ENCODE results near the gene SMO. TPM values are rescaled to one million over a fixed set of nuclear protein-coding genes. Genes with fewer than 3 reads are reported as not detected.
"Not testable (repeated sequence)": the region's sequence is repeated elsewhere in the genome, so short reads cannot be mapped to it uniquely, and the experiment has no call there.

SMO gene
- total RNA-seq, 2 donors from 2014 or later, result 0.08 TPM; not detected in 1

GRCh38 chr7:129225931-129226572, 37.6 kb downstream of the SMO start:
- Mint-ChIP-seq H3K4me1 (peaks cover 22% of the 10 kb centered on the region), H3K9me3 (no peaks in the 10 kb centered on the region), H3K4me3 (peak overlapping the region; percentile 92), H3K27ac (peak overlapping the region; percentile 94), H3K36me3 (ENCODE audit: low read depth) (no peaks in the 10 kb centered on the region), H3K27me3 (no peaks in the 10 kb centered on the region)
- ATAC-seq (replicated peaks), result no peak

DNA sequence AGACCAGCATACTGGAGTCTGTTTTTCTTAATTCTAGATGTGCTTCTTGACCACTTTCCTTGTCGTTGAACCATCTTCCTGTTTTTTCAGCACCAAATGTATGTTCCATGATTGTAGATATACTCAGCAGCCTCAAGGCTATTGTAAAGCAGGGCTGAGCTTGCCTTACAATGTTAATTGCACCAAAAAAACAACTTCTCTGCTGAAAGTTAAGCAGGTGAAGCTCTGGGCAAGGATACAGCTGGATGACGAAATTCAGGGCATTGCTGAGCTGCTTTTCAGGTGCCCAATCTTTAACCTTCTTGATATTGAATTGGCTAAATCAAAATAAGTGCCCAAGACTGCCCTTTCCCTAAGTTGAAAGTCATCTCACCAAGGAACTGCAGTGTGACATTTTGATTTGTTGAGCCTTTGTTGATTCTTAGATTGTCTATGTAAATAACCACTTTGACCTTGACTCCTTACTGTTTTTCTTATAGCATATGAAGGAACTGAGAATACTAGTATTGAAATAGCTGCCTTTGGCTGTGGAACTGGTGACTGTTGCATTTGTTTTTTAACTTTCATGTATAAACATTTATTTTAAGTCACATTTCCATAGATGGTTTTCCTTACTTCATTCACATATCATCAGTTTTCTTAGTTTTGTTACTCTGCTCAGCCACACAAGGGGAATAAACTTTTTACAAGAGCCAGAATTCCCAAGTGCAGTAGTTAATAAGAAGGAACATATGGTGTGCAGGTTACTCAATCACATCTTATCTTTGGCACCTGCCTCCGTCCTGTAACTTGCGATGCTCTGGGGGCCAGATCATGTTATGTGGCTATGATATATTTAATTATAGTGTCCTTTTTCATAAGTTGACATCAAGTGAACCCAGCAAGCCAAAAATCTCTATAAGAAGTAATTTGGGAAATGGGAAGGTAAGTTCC, 39.5 kb downstream of the SMO start:
- no peaks in the 10 kb centered on the region for H3K27me3 Mint-ChIP-seq
- H3K4me3 Mint-ChIP-seq, result no peak overlapping the region
- H3K9me3 Mint-ChIP-seq, result no peaks in the 10 kb centered on the region
- H3K27ac Mint-ChIP-seq, result no peak overlapping the region
- ATAC-seq (replicated peaks), result no peak
- no peaks in the 10 kb centered on the region for H3K36me3 Mint-ChIP-seq (ENCODE audit: low read depth)
- peaks cover 18% of the 10 kb centered on the region for H3K4me1 Mint-ChIP-seq

- no peak for ATAC-seq (replicated peaks)
- H3K4me3 Mint-ChIP-seq, result no peak overlapping the region
- H3K36me3 Mint-ChIP-seq (ENCODE audit: low read depth), result no peaks in the 10 kb centered on the region
- no peaks in the 10 kb centered on the region for H3K27me3 Mint-ChIP-seq
- H3K27ac Mint-ChIP-seq, result no peak overlapping the region
- H3K4me1 Mint-ChIP-seq, result peaks cover 18% of the 10 kb centered on the region
- no peaks in the 10 kb centered on the region for H3K9me3 Mint-ChIP-seq
These were observed 40.2 kb downstream of the SMO start for GRCh38 chr7:129228633-129229032.

DNA sequence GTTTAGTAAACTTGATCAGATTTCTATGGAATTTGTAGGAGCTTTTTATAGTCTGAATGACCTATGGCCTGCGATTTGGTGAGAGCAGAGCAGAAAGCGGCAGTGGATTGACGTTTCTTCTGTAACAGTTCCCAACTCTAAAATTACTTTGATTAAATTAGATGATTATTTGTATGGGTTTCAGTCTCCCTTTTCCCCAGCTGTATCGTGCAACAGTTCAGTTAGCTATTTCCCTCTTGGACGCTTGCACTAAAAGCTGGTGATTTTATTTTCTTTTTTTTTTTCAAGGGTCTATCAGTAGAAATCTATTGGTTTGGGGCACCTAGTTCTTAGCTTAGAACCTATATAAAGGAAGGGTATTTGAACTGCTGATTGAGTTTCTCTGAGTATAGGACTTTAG, 43.2 kb downstream of the SMO start:
- no peaks in the 10 kb centered on the region for H3K36me3 Mint-ChIP-seq (ENCODE audit: low read depth)
- ATAC-seq (replicated peaks), result no peak
- H3K4me3 Mint-ChIP-seq, result no peak overlapping the region
- H3K27ac Mint-ChIP-seq, result no peak overlapping the region
- H3K4me1 Mint-ChIP-seq, result peaks cover 5% of the 10 kb centered on the region
- H3K9me3 Mint-ChIP-seq, result no peaks in the 10 kb centered on the region
- H3K27me3 Mint-ChIP-seq, result no peaks in the 10 kb centered on the region

- Mint-ChIP-seq H3K27ac (no peak overlapping the region), H3K9me3 (no peaks in the 10 kb centered on the region), H3K36me3 (ENCODE audit: low read depth) (no peaks in the 10 kb centered on the region), H3K4me1 (peaks cover 5% of the 10 kb centered on the region), H3K27me3 (no peaks in the 10 kb centered on the region), H3K4me3 (no peak overlapping the region)
- ATAC-seq (replicated peaks), result no peak
These were observed 50.1 kb downstream of the SMO start for GRCh38 chr7:129238546-129238945.

DNA sequence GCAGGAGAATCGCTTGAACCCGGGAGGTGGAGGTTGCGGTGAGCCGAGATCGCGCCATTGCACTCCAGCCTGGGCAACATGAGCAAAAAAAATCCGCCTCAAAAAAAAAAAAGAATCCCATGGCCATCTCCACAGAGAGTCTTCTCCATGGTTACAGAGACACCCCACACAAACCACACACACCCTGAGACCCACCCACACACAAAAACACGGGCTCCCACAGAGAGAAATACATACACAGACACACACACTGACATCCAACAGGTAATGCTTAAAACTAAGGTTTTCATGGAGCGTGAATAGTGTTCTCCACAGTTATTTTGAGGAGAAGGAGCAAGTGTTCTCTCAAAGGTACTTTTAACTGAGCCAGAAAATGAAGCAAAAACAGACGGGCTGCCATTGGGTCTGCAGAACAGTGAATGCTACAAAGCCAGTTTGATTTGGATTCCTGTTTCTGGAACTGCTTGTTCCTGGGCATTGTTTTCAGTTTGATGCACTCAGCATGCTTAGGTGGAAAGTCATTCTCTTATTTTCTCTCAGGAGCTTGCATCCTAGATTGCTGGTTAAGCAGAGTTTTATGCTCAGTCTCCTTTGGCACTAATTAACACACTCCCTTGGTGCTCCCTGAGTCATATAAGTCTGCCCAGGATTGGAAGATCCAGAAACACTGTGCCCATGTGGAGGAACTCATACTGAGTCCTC, 51.8 kb downstream of the SMO start:
- Mint-ChIP-seq H3K27ac (no peak overlapping the region), H3K36me3 (ENCODE audit: low read depth) (no peaks in the 10 kb centered on the region), H3K27me3 (no peaks in the 10 kb centered on the region), H3K9me3 (no peaks in the 10 kb centered on the region), H3K4me1 (peaks cover under 1% of the 10 kb centered on the region), H3K4me3 (no peak overlapping the region)
- no peak for ATAC-seq (replicated peaks)

DNA sequence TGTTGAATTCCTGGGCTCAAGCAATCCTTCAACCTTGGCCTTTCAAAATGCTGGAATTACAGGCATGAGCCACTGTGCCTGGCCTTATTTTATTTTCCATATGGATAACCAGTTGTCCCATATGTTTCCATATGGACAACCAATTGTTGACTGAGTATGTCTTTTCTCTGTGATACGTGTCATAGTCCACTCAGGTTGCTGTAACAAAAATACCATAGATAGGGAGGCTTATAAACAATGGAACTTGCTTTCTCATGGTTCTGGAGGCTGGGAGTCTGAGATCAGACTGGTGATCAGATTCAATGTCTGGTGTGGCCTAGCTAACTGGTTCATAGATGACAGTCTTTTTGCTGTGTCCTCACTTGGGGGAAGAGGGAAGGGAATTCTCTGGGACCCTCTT, 55.8 kb downstream of the SMO start:
- Mint-ChIP-seq H3K4me1 (peaks cover 4% of the 10 kb centered on the region), H3K27me3 (no peaks in the 10 kb centered on the region), H3K36me3 (ENCODE audit: low read depth) (no peaks in the 10 kb centered on the region), H3K9me3 (no peaks in the 10 kb centered on the region), H3K27ac (no peak overlapping the region), H3K4me3 (no peak overlapping the region)
- no peak for ATAC-seq (replicated peaks)

GRCh38 chr7:129245533-129245932, 57.1 kb downstream of the SMO start:
- H3K27me3 Mint-ChIP-seq, result no peaks in the 10 kb centered on the region
- no peaks in the 10 kb centered on the region for H3K36me3 Mint-ChIP-seq (ENCODE audit: low read depth)
- H3K4me3 Mint-ChIP-seq, result no peak overlapping the region
- H3K27ac Mint-ChIP-seq, result no peak overlapping the region
- peaks cover 4% of the 10 kb centered on the region for H3K4me1 Mint-ChIP-seq
- H3K9me3 Mint-ChIP-seq, result no peaks in the 10 kb centered on the region
- ATAC-seq (replicated peaks), result no peak

DNA sequence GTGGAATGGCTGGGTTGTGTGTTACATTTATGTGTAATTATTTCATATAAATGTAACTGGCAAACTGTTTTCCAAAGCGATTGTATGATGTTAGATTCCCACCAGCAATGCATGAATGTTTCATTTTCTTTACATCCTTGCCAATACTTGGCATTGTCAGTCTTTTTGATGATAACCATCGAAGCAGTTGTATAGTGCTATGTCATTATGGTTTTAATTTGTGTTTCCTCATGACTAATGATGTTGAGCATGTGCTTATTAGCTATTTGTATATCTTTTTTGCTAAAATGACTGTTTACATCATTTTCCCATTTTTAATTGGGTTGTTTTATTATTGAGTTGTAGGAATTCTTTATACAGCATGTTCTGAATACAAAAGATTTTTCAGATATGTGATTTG, 58.7 kb downstream of the SMO start:
- Mint-ChIP-seq H3K36me3 (ENCODE audit: low read depth) (no peaks in the 10 kb centered on the region), H3K4me3 (no peak overlapping the region), H3K4me1 (peaks cover 7% of the 10 kb centered on the region), H3K27ac (no peak overlapping the region), H3K9me3 (no peaks in the 10 kb centered on the region), H3K27me3 (no peaks in the 10 kb centered on the region)
- ATAC-seq (replicated peaks), result no peak

GRCh38 chr7:129252128-129252527, 63.7 kb downstream of the SMO start:
- Mint-ChIP-seq H3K4me1 (peaks cover 4% of the 10 kb centered on the region), H3K4me3 (no peak overlapping the region), H3K27me3 (no peaks in the 10 kb centered on the region), H3K36me3 (ENCODE audit: low read depth) (no peaks in the 10 kb centered on the region), H3K9me3 (no peaks in the 10 kb centered on the region), H3K27ac (no peak overlapping the region)
- no peak for ATAC-seq (replicated peaks)

DNA sequence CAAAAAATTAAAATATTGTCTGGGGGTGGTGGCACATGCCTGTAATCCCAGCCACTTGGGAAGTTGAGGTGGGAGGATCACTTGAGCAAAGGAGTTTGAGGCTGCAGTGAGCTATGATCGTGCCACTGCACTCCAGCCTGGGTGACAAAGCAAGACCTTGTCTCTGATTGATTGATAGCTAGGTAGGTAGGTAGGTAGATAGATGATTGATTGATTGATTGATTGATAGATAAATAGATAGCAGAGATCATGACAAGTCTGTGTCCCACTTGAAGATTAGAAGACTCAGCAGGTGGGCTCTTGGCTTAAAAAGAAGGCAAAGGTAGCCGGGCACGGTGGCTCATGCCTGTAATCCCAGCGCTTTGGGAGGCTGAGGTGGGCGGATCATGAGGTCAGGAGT, 64.2 kb downstream of the SMO start:
- H3K4me1 Mint-ChIP-seq; H3K36me3 Mint-ChIP-seq (ENCODE audit: low read depth); ATAC-seq (replicated peaks); H3K27ac Mint-ChIP-seq; H3K9me3 Mint-ChIP-seq; H3K4me3 Mint-ChIP-seq; H3K27me3 Mint-ChIP-seq: not testable (repeated sequence)

GRCh38 chr7:129255800-129256199, 67.4 kb downstream of the SMO start:
- H3K4me1 Mint-ChIP-seq, result peaks cover 17% of the 10 kb centered on the region
- ATAC-seq (replicated peaks), result no peak
- no peaks in the 10 kb centered on the region for H3K36me3 Mint-ChIP-seq (ENCODE audit: low read depth)
- no peaks in the 10 kb centered on the region for H3K9me3 Mint-ChIP-seq
- H3K4me3 Mint-ChIP-seq, result no peak overlapping the region
- no peak overlapping the region for H3K27ac Mint-ChIP-seq
- H3K27me3 Mint-ChIP-seq, result no peaks in the 10 kb centered on the region

DNA sequence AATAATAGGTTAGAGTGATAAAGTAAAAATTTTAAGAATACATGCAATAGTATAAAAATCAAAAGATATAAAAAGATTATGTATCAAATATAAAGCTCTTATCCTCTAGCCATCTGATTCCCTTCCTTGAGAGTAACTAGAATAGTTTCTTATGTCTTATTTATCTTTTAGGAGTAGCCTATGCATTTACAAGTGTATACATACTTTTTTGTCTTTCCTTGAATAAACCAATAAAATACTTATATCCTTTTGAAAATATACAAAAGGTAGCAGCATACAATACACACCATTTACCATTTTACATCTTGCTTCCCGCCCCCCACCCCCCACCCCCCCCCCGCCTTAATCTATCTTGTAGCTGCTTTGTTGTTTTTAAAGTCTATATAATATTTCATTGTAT, 67.8 kb downstream of the SMO start:
- H3K4me3 Mint-ChIP-seq, result no peak overlapping the region

DNA sequence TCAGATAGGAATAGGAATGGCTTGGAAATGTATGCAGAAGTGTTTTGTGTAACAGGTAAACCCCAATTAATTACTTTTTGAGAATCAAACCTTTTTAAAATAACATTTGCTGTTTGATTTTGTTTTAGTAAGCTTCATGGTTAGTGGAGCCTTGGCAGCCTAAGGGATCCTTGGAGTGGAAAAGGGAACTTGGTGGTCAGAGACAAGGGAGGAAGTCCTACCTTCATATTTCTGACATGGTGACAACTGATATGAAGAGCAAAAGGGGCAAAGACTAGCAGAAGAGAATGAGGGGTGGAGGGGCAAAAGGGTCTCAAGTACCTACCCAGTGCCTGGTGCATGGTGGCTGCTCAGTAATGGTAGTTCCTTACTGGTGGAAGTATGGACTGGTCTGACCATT, 68.7 kb downstream of the SMO start:
- H3K27ac Mint-ChIP-seq, result no peak overlapping the region
- H3K4me1 Mint-ChIP-seq, result peaks cover 16% of the 10 kb centered on the region
- no peak overlapping the region for H3K4me3 Mint-ChIP-seq
- ATAC-seq (replicated peaks), result no peak
- H3K27me3 Mint-ChIP-seq, result no peaks in the 10 kb centered on the region
- no peaks in the 10 kb centered on the region for H3K9me3 Mint-ChIP-seq
- H3K36me3 Mint-ChIP-seq (ENCODE audit: low read depth), result no peaks in the 10 kb centered on the region

More for the DNA sequence above, 67.8 kb downstream of the SMO start:
- Mint-ChIP-seq H3K9me3 (no peaks in the 10 kb centered on the region), H3K27ac (no peak overlapping the region), H3K27me3 (no peaks in the 10 kb centered on the region), H3K36me3 (ENCODE audit: low read depth) (no peaks in the 10 kb centered on the region), H3K4me1 (peaks cover 13% of the 10 kb centered on the region)
- no peak for ATAC-seq (replicated peaks)

All from activated T-helper 17 cell treated with anti-CD3 and anti-CD28 coated beads, Interleukin-2, amount 50 U/mL, for 72 hours (primary cell).